Testis (tissue), 2 donors: ENCODE results near the gene PCDHA2.
"Not testable (repeated sequence)": the region's sequence is repeated elsewhere in the genome, so short reads cannot be mapped to it uniquely, and the experiment has no call there.

Source experiments
- POLR2A ChIP-seq: fragments of 450-650 bp; IDR thresholded peaks from one replicate; pipeline ENCODE4 v1.6.1; 2017; ENCODE audit warnings: antibody characterized with exemption, mild to moderate bottlenecking, moderate library complexity
- TF ChIP-seq, protein P1 (sequence below), 3 experiments: fragments of 450-650 bp in 2 of 3; fragments of 200-600 bp in 1 of 3; sonication (generic) in 1 of 3; IDR thresholded peaks; one replicate each; pipeline ENCODE4 v1.5.1; 2016 to 2019; ENCODE audit warnings: antibody characterized with exemption in 3 of 3, mild to moderate bottlenecking in 2 of 3, moderate library complexity in 1 of 3

DNA sequence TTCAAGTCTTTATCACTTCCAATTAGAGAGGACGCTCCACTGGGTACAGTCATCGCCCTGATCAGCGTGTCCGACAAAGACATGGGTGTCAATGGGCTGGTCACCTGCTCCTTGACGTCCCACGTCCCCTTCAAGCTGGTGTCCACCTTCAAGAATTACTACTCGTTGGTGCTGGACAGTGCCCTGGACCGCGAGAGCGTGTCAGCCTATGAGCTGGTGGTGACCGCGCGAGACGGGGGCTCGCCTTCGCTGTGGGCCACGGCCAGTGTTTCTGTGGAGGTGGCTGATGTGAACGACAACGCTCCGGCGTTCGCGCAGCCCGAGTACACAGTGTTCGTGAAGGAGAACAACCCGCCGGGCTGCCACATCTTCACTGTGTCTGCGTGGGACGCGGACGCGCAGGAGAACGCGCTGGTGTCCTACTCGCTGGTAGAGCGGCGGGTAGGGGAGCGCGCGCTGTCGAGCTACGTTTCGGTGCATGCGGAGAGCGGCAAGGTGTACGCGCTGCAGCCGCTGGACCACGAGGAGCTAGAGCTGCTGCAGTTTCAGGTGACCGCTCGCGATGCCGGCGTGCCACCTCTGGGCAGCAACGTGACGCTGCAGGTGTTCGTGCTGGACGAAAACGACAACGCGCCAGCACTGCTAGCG, 13.7 kb downstream of the PCDHA2 start:
- TF ChIP-seq, protein P1, sequence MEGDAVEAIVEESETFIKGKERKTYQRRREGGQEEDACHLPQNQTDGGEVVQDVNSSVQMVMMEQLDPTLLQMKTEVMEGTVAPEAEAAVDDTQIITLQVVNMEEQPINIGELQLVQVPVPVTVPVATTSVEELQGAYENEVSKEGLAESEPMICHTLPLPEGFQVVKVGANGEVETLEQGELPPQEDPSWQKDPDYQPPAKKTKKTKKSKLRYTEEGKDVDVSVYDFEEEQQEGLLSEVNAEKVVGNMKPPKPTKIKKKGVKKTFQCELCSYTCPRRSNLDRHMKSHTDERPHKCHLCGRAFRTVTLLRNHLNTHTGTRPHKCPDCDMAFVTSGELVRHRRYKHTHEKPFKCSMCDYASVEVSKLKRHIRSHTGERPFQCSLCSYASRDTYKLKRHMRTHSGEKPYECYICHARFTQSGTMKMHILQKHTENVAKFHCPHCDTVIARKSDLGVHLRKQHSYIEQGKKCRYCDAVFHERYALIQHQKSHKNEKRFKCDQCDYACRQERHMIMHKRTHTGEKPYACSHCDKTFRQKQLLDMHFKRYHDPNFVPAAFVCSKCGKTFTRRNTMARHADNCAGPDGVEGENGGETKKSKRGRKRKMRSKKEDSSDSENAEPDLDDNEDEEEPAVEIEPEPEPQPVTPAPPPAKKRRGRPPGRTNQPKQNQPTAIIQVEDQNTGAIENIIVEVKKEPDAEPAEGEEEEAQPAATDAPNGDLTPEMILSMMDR (IDR thresholded peaks at IDR 0.05) = not testable (repeated sequence)
- TF ChIP-seq POLR2A = not testable (repeated sequence)
